GM10248 (cell line): Measurements from ENCODE around the gene PDCD1LG2.

ENCODE experiments used
- CTCF ChIA-PET: fragments of 300-600 bp; sonication (Branson Sonifier 250); formaldehyde crosslinking; extraction: SDS; loops from one replicate; lab custom pipeline; 2021; ENCODE audit warnings: antibody characterized with exemption; lab: Yijun Ruan, JAX
- POLR2A ChIA-PET: fragments of 350-650 bp; sonication (Branson Sonifier 250); formaldehyde crosslinking; extraction: SDS; loops from one replicate; lab custom pipeline; 2020; ENCODE audit warnings: antibody characterized with exemption; lab: Yijun Ruan, JAX
- DNase-seq: peaks from one replicate; pipeline ENCODE4 v3.0.0; 2012; ENCODE audit errors: extremely low spot score
- TF ChIP-seq, protein P1 (sequence below): IDR thresholded peaks from 2 replicates; pipeline ENCODE4 v1.5.1; 2012; ENCODE audit warnings: mild to moderate bottlenecking, low read depth; ENCODE audit errors: extremely low read depth, missing control alignments, control extremely low read depth

Gene PDCD1LG2

DNA sequence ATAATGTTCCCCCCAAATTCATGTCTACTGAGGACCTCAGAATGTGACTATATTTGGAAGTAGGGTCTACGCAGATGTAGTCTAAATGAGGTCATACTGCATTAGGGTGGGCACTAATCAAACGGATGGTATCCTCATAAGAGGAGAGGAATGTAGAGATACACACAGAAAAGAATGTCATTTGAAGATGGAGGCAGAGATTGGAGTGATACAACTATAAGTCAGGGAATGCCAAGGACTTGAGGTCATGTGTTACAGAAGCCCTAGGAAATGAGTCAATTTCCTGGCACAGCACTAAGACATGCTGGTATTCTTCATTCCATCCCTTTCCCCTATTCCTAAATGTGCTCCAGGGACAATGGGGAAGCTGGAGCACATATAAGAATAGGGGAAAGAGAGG is 758 bp upstream of the PDCD1LG2 start:
- CTCF ChIA-PET, result interaction anchor here (0.9 to 1.9 kb wide), 6 partner anchors 9 to 100 kb away, joined by 3 to 7 read pairs (median 4); no protein-coding TSS in a partner anchor
- DNase-seq, result no peak
- POLR2A ChIA-PET, result no interaction called here
- TF ChIP-seq, protein P1, sequence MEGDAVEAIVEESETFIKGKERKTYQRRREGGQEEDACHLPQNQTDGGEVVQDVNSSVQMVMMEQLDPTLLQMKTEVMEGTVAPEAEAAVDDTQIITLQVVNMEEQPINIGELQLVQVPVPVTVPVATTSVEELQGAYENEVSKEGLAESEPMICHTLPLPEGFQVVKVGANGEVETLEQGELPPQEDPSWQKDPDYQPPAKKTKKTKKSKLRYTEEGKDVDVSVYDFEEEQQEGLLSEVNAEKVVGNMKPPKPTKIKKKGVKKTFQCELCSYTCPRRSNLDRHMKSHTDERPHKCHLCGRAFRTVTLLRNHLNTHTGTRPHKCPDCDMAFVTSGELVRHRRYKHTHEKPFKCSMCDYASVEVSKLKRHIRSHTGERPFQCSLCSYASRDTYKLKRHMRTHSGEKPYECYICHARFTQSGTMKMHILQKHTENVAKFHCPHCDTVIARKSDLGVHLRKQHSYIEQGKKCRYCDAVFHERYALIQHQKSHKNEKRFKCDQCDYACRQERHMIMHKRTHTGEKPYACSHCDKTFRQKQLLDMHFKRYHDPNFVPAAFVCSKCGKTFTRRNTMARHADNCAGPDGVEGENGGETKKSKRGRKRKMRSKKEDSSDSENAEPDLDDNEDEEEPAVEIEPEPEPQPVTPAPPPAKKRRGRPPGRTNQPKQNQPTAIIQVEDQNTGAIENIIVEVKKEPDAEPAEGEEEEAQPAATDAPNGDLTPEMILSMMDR, result no peak

DNA sequence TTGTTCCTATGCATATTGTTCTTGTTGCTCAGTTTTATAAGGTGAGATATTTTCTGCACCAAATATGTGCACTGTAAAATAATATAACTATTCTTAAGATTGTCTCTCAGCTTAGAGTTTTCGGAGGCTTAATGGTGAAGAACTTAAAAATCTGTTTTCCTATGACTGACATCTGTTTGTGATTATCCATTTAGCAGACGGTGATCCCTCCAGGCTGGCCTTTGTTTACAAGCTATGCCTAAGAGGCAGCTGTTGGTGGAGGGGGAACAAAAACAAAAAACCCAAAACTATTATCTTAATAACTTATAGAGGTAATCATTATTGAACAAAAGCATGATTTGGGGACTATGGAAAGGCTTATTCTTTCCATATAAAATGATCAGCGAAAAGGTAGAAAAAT is 658 bp downstream of the PDCD1LG2 start:
- ChIA-PET POLR2A (no interaction called here), CTCF (interaction anchor here (0.9 to 3.1 kb wide), 17 partner anchors 8 to 752 kb away, joined by 3 to 16 read pairs (median 4); partner anchors contain the start of gene CD274)

DNA sequence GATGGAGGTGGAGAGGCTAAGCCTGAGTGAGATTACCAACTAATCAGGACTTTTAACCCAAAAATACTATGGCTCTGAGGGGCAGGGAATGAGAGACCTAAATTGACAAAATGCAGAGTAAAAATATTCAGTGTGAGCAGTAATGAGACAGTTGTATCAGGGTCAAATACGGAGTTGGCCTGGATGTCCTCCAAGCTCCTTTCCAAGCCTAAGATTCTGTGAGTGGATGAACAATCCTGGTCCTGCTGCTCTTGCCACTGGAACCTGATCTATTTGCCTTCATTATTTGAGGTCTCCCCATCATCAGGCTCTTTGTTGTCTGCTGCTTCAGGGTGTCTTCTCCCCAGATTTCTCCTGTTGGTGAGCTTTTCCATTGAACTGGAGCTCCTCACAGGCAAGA is 1.1 kb downstream of the PDCD1LG2 start:
- DNase-seq, result no peak
- TF ChIP-seq, protein P1, result no peak
- ChIA-PET POLR2A (no interaction called here), CTCF (interaction anchor here (1.5 to 3.1 kb wide), 9 partner anchors 11 to 752 kb away, joined by 3 to 16 read pairs (median 6); no protein-coding TSS in a partner anchor)

More for the DNA sequence above, 658 bp downstream of the PDCD1LG2 start:
- TF ChIP-seq, protein P1, result no peak
- no peak for DNase-seq

DNA sequence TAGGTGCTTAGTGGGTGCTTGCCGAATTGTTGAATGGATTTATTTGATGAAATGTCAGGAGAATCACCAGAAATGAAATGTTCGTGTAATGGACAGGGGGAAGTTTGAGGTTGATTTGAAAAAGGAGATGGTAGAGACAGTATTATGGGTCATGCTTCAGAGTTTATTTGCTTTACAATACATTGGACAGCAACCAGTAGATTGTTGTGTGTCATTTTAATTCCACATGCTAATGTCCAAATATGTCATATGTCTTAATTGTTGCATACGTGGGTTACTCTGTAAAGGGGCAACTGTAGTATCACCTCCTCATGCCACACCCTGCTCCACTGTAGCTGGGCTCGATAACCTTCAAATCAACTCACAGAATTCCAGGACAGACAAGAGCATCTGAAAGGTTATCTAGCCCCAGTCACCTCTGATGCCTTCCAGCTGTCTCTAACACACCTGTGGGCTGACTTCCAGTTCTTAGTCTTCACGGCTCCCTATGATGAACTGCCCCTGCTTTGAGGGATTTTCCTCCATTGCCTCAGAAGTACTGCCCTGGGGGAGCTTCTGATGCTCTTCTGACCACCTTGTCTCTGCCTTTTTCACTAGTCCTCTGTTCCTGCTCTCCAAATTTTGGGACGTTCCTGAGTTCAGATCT is 1.7 kb downstream of the PDCD1LG2 start:
- DNase-seq, result no peak
- TF ChIP-seq, protein P1, result no peak
- CTCF ChIA-PET, result interaction anchor here (0.6 to 3.1 kb wide), 6 partner anchors 10 to 78 kb away, joined by 3 to 16 read pairs (median 6); no protein-coding TSS in a partner anchor
- POLR2A ChIA-PET, result no interaction called here

DNA sequence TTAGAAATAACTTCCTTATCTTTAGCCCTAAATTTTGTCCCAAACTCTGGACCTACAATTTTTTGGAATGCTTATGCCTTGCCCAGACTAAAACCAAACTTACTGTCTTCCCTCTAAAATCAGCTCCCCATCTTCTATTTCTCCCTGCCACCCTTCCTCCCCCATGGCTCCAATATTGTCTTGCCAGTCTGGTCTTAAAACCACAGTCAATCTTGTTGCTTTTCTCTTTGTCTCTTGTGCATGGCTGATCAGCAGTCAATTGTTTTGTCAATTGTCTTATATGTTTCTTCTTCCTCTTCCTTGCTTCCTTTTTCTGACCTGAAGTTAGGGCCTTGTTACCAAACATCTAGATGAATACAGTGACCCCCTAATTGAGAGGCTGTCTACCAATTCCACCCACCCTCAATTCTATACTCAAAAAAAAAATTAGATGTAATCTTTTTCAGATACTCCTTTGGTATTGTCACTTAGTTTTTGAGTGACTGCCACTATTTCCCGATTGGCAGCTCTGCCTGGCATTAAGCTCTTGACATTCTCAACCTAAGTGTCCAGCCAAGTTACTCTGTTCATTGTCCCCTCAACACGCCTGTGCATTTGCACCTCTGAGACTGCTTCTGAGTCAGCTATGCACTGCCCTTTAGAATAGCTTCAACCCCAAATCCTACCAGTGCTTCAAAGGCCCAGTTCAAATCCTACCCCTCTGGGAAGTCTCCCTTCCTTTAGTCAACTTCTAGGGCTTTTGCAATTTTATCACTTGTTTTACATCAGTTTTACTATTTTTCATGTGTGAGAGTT is 2.5 kb downstream of the PDCD1LG2 start:
- ChIA-PET POLR2A (interaction anchor here (0.5 kb wide), 1 partner anchor 1124 kb away, joined by 3 read pairs; no protein-coding TSS in a partner anchor), CTCF (interaction anchor here (0.6 to 3.1 kb wide), 6 partner anchors 10 to 77 kb away, joined by 3 to 16 read pairs (median 5); no protein-coding TSS in a partner anchor)

More for the DNA sequence above, 2.5 kb downstream of the PDCD1LG2 start:
- TF ChIP-seq, protein P1, result no peak
- DNase-seq, result no peak
